HL-60 (cell line): ENCODE data around the gene BUD31.

ENCODE experiments used
- DNase-seq, 2 experiments: peaks; one replicate each; pipeline ENCODE4 v3.0.0-alpha.2; 2010 to 2020; ENCODE audit warnings: low read depth in 1 of 2, low spot score in 1 of 2
- H3K27ac ChIP-seq: fragments of 250-450 bp; sonication (Bioruptor Pico); replicated peaks from 2 replicates; pipeline ENCODE4 v1.5.1; 2020; ENCODE audit warnings: mild to moderate bottlenecking, moderate library complexity
- H3K27me3 ChIP-seq: fragments of 250-450 bp; sonication (Bioruptor Pico); 2 replicates; pipeline ENCODE4 v1.5.1; 2021; ENCODE audit warnings: mild to moderate bottlenecking, moderate library complexity; ENCODE audit not compliant: insufficient read depth, poor library complexity, severe bottlenecking
- H3K4me3 ChIP-seq: replicated peaks from 2 replicates; pipeline ENCODE4 v1.5.1; 2011; ENCODE audit warnings: mild to moderate bottlenecking, control low read depth, low read length; ENCODE audit not compliant: insufficient read depth
- CTCF ChIP-seq: IDR thresholded peaks from one replicate; pipeline ENCODE4 v1.5.1; 2011; ENCODE audit warnings: low read length, control low read depth, inconsistent platforms; ENCODE audit not compliant: insufficient read depth
- GABPA ChIP-seq: IDR thresholded peaks from 2 replicates; pipeline ENCODE4 v1.6.1; 2012; ENCODE audit warnings: low read depth
- POLR2AphosphoS5 ChIP-seq: IDR thresholded peaks from 2 replicates; pipeline ENCODE4 v1.6.1; 2012; ENCODE audit warnings: low read depth
- REST ChIP-seq: IDR thresholded peaks from 2 replicates; pipeline ENCODE4 v1.6.1; 2012; ENCODE audit warnings: low read depth; ENCODE audit not compliant: insufficient replicate concordance
- SPI1 ChIP-seq: IDR thresholded peaks from 2 replicates; pipeline ENCODE4 v1.6.1; 2012; ENCODE audit warnings: low read depth, mild to moderate bottlenecking, borderline replicate concordance

The BUD31 gene

GRCh38 chr7:99402854-99403253, 5.9 kb upstream of the BUD31 start:
- no peak for TF ChIP-seq GABPA
- no peak for TF ChIP-seq CTCF
- TF ChIP-seq SPI1: no peak
- no peak for TF ChIP-seq REST
- DNase-seq: no peak
- Histone ChIP-seq H3K27ac (no peak overlapping the region), H3K4me3 (no peak overlapping the region), H3K27me3 (no peaks in the 10 kb centered on the region)

GRCh38 chr7:99403764-99404163, 5.0 kb upstream of the BUD31 start:
- no peak for DNase-seq
- no peak for TF ChIP-seq CTCF
- TF ChIP-seq POLR2AphosphoS5: no peak
- Histone ChIP-seq H3K27ac (no peak overlapping the region), H3K4me3 (no peak overlapping the region), H3K27me3 (no peaks in the 10 kb centered on the region)

GRCh38 chr7:99404235-99404976, 4.4 kb upstream of the BUD31 start:
- no peak for DNase-seq
- H3K27ac ChIP-seq: no peak overlapping the region

More at GRCh38 chr7:99404235-99404976, 4.4 kb upstream of the BUD31 start:
- TF ChIP-seq GABPA (no peak), REST (no peak), CTCF (no peak), POLR2AphosphoS5 (no peak), SPI1 (no peak)
- H3K4me3 ChIP-seq: no peak overlapping the region
- no peaks in the 10 kb centered on the region for H3K27me3 ChIP-seq
